M059J (cell line): ENCODE data around the gene DOCK1. TPM values are rescaled to one million over a fixed set of nuclear protein-coding genes. Genes with fewer than 3 reads are reported as not detected.

ENCODE experiments used
- DNase-seq: peaks from one replicate; pipeline ENCODE4 v3.0.0-alpha.2; 2012; ENCODE audit warnings: low read depth
- total RNA-seq: library from RNA; depleted of rRNA; stranded (reverse); fragments of >200 nt; shearing (Covaris generic); gene quantifications from 2 replicates; pipeline ENCODE4 v1.2.3, GENCODE V29; 2014

The DOCK1 gene
- total RNA-seq, 1 experiment from 2014 or later: 29.0 TPM

DNA sequence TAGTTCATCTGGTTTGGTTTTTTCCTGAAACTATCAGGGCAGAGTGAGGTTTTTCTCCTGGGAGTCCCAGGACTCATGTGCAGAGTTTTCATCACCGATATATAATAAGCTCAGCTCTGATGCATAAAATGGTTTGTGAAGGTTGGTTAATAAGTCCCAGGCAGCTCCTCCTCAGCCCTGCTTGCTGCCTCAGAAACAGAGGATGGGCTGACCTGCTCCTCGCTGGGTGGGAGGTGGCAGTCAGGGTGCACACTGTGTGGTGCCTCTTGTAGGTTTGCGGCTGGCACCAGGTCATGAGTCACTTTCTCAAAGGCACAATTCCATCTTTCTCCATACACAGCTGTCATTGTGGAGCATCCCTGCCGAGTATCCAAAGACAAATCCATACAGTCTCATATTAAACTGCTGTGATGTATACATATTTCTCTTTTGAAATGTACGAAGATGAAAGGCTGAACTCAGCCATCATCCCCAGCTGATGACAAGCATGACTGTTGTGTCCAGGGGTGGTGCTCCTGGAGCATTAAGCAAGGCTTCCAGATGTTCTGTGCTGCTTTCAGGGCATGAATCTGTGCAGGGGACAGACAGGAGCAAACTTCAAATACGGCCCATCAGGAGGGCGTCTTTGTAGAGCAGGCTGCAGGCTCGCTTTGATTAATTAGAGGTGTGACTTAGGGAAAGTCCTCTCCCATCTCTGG is 518.1 kb downstream of the DOCK1 start:
- no peak for DNase-seq

DNA sequence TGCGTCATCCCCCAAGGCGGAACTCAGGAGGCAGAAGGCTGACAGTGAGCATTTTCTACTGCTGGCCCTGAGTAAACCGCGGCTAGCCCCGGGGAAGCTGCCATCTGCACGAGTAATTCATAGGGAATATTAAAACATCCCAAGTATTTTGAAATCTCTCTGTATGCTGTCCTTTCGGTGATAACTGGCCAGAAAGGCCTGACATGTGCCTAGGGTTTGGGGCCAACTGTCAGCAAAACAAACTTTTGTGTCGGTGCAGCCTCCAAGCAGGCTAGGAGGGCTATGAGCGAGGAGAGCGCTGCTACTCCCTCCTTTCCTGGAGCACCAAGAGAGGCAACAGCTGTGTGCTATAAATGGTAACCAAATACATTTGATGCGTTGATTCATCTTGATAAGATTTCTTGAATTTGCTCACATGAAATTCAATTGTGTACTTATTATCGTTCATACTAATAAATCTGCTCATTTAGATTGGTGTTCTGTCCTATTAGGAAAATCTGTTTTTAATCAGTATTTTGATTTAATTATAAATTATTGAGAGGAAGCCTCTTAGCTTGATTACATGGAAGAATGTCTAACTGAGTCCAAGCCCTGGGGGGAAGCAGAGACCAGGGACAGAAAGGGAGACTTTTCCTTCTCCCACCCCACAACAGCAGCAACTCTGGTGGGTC is 519.5 kb downstream of the DOCK1 start:
- no peak for DNase-seq

DNA sequence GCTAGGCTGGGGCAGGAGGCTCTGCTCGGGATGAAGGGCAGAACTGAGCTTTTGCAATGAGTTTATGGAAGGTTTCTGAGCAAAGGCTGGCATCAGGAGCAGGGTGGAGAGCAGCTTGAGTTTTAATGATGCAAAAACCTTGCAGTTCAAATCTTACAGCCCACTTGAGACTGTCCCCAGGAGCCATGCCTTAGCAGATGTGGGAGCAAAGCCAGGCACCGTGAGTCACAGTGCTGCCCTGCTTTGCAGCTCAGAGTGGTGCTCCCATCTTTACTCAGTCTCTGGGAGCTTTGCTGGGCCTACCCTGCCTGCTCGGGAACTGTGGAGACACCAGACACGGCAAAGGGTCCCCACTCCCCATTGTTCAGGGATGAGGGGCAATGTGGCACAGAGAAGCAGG is 521.5 kb downstream of the DOCK1 start:
- no peak for DNase-seq

DNA sequence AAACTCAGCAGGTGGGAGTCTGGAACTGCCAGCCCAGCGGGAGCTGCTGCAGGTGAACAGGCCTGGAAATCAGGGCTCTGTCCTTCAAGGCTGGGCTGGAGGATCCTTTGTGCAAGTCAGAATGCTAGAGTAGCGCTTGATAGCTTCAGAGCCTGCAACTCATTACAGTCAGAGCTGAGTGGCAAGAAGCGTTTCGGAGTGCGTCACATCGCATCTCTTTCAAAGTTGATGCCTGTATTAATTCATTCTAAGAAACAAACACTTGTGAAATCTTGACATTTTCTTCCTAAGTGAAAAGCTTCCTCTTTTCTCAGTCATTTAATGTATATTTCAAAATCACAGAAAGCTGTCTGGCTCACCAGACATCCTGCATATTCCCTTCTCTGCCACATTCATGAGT is 522.7 kb downstream of the DOCK1 start:
- DNase-seq: no peak

DNA sequence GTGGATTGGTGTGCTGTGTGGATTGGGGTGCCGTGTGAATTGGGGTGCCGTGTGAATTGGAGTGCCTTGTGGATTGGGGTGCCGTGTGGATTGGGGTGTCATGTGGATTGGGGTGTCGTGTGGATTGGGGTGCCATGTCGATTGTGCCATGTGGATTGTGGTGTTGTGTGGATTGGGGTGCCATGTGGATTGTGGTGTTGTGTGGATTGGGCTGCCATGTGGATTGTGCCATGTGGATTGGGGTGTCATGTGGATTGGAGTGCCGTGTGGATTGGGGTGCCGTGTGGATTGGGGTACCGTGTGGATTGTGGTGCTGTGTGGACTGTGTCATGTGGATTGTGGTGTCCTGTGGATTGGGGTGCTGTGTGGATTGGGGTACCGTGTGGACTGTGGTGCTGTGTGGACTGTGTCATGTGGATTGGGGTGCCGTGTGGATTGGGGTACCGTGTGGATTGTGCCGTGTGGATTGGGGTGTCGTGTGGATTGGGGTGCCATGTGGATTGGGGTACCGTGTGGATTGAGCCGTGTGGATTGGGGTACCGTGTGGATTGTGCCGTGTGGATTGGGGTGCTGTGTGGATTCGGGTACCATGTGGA is 523.3 kb downstream of the DOCK1 start:
- DNase-seq: no peak

DNA sequence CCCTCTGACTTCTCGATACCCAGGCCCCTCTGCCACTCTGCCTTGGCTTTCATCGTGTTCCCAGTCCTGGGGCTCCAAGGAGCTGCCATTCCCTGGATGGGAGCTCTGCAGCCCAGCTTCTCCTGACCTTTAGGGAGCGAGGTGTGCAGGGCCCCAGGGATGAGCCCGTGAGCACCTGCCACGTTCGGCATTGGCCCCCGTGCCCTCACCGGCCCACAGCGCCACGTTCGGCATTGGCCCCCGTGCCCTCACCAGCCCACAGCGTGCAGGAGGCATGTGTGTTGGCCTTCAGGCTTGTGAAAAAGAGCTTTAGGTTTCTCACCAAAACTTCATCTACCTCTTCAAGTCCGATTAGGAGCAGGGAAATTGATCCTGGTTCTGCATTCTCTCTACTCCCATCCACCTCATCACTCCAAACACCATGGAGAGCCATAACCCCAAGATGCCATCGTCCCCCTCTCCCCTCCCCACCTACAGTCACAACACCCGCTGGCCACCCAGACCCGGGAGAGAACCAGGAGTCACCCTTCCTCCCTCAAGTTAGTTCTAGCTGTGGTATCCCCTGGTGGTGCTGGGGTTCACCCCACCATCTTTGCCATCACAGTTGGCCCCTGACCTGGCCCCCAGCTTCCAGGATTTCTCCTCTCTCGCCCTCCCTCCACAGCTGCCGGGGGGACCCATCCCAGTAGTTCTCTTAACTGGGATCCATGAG is 524.5 kb downstream of the DOCK1 start:
- DNase-seq: no peak

DNA sequence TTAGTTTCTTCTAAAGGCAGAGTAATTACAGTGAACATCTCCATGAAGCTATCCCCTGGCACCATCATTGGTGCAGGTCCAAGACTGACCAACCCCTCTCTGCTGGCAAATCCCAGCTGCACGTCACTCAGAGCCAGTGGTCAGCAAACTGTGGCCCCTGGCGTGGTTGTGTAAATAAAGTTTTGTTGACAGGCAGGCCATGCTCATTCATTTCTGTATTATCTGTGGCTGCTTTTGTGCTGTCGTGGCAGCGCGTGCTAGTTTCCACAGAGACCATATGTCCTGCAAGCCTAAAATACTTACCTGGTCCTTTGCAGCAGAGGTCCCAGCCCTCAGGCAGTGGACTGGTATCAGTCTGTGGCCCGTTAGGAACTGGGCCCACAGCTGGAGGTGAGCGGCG is 526.3 kb downstream of the DOCK1 start:
- DNase-seq: no peak

DNA sequence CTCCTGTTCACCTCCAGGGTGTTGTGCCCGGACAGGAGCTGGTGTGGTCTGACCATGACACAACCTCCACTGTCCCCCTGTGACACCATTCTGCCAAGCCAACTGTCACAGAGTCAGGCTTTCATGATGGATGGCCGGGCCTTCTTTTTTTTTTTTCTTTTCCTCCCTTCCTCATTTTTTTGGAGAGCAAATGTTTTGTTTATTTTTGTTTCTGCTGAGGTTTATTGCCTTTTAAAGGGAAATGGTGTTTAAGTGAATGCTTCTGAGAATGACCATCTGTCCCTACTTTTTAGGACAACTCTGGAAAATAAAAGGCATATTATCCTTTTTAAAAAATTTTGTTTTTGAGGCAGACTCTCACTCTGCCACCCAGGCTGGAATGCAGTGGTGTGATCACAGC is 528.8 kb downstream of the DOCK1 start:
- DNase-seq: peak; percentile 1

DNA sequence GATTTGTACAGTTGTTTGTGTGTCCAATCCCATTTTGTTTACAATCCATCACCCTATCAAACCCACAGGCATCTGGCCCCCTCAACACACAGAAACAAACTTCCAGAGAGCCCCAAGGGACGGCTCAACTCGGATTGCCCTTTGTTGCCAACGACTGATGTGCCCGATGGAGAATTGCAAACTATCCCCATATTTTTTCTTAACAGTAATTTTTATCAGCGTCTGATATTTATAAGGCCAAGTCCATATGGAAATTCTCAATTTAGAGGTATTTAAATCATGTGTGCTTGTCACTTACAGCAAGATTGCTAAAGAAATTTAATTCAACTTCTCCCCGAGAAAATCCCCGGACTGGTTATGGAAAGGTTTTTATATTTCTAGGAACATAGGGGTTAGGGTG is 530.0 kb downstream of the DOCK1 start:
- DNase-seq: no peak

DNA sequence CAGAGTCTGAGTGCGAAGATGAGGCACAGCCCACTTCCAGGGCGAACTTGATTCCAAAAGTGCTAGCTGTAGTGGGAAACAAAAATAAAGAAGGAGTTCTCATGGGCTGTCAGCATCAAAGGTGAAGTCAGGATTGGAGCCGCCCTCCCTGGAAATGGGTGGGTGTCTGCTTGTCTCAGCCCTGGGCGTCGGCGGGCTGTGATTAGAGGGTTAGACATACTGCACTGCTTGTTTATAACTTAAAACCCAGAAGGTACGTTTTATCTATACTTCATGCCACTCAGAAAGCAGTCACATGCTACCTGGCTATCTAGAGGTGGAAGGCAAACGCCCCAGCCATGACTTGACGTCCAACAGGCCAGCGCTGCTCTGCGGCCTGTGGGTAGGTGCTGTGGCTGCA is 535.1 kb downstream of the DOCK1 start:
- DNase-seq: no peak

DNA sequence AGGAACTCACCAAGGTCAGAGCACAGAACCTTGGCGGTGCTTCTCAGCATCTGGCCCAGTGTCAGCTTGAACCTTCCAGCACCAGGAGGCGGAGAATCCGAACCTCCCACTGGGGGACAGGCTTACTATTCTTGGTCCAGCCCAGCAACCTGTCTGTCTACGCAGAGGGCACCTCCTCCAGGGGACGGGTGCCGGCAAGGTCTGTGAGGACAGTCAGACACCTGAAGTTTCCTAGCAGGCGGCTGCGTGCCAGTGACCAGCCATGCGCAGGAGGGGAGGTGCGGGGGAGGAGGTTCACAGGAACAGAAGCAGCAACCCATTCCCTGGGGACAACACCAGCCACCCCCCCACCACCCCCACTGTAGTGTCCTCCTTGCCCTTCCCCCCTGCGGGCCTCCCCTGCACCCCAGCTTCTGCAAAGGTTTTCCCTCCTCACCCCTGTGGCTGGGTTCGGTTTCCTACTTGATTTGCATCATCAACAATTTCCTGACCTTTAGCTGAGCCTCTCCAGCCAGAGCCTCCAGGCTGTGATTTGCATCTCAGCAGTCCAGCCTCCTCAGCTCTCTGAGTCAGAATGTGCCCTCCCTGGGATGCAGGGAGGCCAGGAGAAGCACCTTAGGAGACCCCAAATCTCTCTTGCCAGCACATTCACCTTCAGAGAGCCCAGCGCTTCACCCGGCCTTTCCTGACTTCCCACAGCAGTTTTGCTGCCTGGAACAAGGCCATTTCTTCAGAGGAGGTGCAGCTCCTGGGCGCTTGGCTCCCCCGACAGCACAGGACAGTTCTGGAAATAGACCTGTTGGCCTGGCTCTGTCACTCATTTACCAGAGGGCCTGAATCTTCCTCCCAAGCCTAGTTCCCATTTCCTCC is 536.4 kb downstream of the DOCK1 start:
- no peak for DNase-seq

DNA sequence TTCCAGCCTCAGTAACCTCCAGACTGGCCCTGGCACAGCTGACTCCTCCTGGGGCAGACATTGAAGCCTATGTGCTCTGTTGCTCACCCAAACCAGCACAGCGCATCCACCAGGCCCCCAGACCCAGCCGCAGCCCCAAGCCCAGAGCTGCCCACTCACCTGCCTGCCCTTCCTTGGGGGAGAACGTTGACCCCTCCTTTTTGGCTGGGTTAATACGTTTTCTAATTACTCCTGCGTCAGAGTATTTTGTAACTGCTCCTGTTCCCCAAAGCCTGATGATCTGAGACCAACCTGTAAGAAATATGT is 536.9 kb downstream of the DOCK1 start:
- DNase-seq: no peak

DNA sequence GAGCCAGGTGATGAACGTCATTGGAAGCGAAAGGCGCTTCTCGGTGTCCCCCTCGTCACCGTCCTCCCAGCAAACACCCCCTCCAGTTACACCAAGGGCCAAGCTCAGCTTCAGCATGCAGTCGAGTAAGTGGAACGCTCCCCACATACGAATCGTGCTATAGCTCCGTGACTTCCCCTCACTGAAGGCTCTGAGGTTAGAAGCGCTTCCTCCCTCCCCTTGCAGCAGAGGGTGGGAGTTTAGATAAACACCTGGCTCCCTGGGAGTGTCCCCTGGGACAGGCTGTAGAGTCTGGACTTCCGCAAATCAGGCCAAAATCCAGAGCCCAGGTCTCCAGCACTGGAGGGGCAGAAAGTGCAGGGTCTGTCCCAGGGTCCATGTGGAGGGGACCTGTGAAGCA is 538.9 kb downstream of the DOCK1 start:
- no peak for DNase-seq

DNA sequence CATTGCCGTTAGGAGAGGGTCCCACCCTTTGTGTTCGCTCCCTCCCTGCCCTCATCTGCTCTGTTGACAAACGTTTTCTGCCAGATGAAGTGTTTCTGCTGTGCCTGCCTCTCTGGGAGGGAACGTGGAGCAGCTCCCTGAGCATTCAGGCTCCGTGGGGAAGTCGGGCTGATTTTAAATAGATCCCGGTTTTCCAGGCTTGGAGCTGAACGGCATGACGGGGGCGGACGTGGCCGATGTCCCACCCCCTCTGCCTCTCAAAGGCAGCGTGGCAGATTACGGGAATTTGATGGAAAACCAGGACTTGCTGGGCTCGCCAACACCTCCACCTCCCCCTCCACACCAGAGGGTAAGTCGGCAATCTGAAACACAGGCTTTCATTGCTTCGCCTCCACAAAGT is 542.0 kb downstream of the DOCK1 start:
- no peak for DNase-seq

DNA sequence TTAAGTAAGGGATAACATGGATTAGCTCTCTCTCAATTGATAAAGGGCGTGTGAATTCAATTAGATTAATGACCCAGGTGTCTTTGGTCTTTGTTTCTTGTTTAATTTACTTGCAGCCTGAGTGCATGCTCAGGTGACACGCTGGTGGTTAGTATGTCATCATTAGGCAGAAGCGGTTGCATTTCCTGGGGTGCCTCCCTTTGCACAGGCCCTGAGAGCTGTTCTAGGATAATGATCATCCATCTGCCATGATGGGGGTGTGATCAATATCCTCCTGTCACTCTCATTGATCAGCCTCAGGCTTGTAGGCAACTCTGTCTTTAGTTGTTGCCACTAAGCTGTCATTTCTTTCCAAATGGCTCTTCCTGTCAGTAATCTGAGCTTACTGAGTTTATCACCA is 544.3 kb downstream of the DOCK1 start:
- DNase-seq: no peak

DNA sequence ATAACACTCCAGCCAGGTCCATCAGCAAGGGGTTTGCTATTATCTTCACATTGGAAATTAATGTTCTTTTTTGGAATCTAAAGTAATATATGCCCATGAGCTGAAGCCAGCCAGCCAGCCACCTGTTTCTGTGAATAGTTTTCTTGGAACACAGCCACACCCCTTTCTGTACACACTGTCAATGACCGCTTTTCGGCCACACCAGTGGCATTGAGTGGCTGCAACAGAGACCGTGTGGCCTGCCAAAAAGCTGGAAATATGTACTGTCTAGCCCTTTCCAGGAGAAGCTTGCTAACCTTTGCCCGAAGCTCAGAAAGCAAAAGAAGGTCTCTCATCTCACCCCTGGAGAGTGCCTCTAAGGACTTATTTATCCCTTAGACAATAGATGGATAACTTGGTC is 545.4 kb downstream of the DOCK1 start:
- no peak for DNase-seq

DNA sequence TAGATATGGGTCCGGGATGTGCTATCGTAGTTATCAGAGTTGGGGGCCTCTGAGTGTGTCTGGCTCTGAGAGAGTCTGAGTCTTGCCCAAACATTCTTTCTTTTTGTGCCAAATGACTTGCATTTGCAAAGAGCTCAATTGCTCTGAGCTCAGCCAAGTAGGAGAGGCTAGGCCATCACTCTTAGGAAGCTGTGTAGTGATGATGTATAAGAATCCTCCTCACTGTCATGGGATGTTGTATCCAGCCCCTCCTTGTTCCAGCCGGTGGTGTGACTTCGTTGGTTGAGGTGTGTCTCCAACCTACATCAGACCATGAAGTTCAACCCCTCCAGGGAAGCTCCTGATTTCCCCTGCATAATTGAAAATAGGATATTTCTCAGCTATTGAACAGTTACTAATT is 546.4 kb downstream of the DOCK1 start:
- no peak for DNase-seq

DNA sequence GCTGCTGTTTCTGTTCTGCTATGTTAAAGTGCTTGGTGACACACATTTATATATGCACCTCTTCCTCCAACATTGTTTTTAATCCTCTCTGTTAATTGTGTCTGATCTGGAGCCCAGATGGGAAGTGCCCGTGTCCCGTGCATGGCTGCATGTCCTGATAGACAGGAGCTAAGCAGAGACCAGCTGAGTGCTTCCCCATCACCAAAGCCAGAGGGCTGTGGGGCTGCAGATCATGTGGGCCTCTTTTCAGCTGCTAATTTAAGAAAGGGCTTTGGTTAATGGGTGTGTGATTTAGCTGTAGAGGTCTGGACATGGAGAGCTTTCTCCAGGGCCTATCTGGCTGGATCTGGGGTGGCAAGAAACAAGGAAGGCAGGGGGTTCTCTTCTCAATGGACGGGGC is 547.3 kb downstream of the DOCK1 start:
- no peak for DNase-seq

DNA sequence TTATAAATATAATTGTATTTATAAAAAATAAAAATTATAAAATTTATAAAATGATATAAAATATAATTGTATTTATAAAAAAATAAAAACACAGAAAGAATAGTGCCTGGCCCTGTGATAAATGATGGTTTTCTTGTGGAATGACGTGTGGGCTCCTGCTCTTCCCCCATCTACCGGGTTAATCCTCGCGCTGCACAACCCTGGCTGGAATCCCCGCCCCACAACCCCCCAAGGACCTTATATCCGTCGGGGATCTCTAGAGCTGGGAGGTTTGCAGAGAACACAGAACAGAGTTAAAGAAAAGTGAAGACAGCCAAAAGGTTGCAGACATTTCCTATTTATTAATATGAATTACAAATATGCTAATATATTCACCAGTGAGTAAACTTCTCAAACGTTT is 548.5 kb downstream of the DOCK1 start:
- DNase-seq: no peak

DNA sequence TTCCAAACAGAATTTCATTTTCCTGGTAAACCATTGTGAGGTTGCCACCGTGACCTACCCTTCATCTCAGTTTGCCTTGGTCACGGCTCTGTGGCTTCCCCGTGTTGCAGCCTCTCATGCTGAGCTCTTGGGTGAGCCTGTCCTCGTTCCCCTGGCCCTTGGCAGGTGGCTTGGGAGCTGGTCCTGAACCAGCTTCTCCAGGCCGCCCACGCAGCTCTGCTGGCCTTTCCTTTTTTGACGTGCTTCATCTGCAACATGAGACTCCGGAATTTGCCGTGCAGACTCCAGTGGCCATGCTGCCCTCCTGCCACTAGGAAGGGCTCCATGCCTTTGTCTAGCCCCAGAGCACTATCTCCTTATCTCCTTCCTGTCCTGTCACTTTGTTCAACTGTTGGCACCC is 550.9 kb downstream of the DOCK1 start:
- DNase-seq: no peak

DNA sequence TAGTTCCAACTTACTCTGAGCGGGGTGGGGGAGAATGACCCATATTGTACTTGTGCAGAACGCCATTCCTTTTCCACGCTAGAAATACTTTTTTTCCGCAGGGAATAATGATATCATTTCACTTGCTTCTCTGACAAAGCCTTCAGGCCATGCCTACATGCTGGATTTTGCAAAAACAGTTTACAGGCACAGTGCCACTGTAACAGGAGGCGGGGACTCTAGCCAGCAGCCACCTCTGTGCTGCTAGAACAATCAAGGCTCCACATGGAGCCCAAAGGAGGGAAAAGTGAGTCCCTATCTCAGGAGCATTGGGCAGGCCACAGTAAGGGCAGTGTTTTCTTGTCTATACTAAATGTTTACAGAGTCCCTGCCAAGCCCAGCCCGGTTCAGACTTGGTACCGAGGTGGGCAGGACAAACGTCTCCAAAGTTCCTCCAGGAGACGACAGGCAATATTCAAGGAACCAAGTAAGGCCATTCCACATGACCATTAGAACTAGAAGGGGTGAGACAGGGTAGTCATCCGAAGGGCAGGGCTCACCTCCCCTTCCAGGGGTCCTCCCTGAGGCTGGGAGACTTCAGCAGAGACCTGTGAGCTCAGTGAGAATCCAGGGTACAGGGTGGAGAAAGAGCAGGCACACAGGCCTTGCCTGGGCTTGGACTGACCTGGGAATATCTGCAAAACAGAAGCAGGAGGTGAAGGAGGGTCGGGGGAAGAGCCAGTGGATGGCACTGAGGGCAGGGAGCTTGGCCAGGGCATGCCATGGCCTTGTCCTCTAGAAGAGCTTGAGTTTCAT is 553.0 kb downstream of the DOCK1 start:
- no peak for DNase-seq
